ENCODE measurements around the gene OR11H1. TPM values are rescaled to one million over a fixed set of nuclear protein-coding genes. Genes with fewer than 3 reads are reported as not detected.
A peak's percentile ranks its signal among the peaks of the same experiment; 100 is the strongest.
"Not testable (repeated sequence)": the region's sequence is repeated elsewhere in the genome, so short reads cannot be mapped to it uniquely, and the experiment has no call there.

Gene OR11H1, protein sequence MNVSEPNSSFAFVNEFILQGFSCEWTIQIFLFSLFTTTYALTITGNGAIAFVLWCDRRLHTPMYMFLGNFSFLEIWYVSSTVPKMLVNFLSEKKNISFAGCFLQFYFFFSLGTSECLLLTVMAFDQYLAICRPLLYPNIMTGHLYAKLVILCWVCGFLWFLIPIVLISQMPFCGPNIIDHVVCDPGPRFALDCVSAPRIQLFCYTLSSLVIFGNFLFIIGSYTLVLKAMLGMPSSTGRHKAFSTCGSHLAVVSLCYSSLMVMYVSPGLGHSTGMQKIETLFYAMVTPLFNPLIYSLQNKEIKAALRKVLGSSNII
- total RNA-seq, result not detected
- long read RNA-seq, result 0 reads

- intact Hi-C loops (cut with DNase I); DNase-seq; ATAC-seq: not testable (repeated sequence)
Measured at GRCh38 chr22:15527892-15528291, at the start of gene OR11H1. OR11H1 (plus strand) TSS chr22:15528192; CDS start chr22:15528192, 0 bp downstream.

DNA sequence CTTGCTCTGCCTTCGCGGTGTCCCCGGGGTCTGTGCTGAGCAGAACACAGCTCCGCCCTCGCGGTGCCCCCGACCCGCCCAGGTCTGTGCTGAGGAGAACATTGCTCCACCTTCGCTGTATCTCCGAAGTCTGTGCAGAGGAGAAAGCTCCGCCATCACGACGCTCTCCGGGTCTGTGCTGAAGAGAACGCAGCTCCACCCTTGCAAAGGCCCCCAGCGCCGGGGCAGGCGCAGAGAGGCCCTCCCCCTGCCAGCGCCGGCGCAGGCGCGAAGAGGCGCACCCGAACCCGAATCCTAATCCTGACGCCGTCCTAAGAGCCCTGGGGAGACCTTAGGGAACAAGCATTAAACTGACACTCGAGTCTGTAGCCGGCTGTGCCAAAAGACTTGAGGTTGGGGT, 18.0 kb upstream of the OR11H1 start:
- ATAC-seq; DNase-seq; intact Hi-C loops (cut with DNase I): not testable (repeated sequence)

- intact Hi-C loops (cut with DNase I); ATAC-seq: not testable (repeated sequence)
- DNase-seq, result peak; percentile 7
Measured at GRCh38 chr22:15515896-15516295, 12.1 kb upstream of the OR11H1 start.

DNA sequence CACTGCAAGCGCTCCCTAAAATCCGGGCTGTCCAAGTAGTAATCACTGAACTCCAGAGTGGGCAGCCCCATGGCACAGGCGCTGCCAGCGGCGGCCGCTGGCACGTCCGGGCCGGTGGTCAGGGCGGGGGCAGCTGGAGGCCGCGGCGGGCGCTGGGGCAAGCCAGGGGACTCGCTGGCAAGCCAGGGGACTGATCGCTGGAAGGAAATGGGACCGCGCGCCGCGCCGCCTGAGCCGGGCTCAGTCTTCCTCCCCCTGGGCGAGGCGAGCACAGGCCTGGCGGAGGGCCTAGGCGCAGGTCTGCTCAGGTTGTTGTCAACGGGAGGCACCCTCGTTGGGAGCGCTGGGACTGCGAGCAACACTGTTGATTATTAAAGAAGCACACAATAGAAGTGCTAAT, 25.8 kb downstream of the OR11H1 start:
- ATAC-seq, result peak in 1 of 2 donors; percentile 30
- intact Hi-C loops (cut with DNase I), result not testable (repeated sequence)

GRCh38 chr22:15563461-15563860, 35.5 kb downstream of the OR11H1 start:
- intact Hi-C loops (cut with DNase I); DNase-seq: not testable (repeated sequence)
- ATAC-seq, result peak in 1 of 2 donors; percentile 19

More for the DNA sequence above, 25.8 kb downstream of the OR11H1 start:
- DNase-seq, result not testable (repeated sequence)

- ATAC-seq, result peak in 1 of 2 donors; percentile 85
- DNase-seq; intact Hi-C loops (cut with DNase I): not testable (repeated sequence)
Measured at GRCh38 chr22:15565063-15565462, 37.1 kb downstream of the OR11H1 start.

Other genes starting within 250 kb of the OR11H1 start
- gene POTEH, start 161.8 kb downstream of the OR11H1 start, total RNA-seq, result not detected

Data from left cardiac atrium (tissue), 4 donors.